Liver (tissue), 9 donors: Measurements from ENCODE around the gene DIABLO. TPM values are rescaled to one million over a fixed set of nuclear protein-coding genes. Genes with fewer than 3 reads are reported as not detected.
"Not testable (repeated sequence)": the region's sequence is repeated elsewhere in the genome, so short reads cannot be mapped to it uniquely, and the experiment has no call there.

Experiments
- DNase-seq: peaks from one replicate; pipeline ENCODE4 v3.0.0-alpha.2; 2017; ENCODE audit warnings: low spot score
- H3K27ac ChIP-seq, 2 donors: one replicate each; pipeline ENCODE4 v1.7.0; 2013; ENCODE audit warnings: inconsistent platforms in 2 of 2, low read length in 2 of 2, control low read depth in 1 of 2, low read depth in 1 of 2, mild to moderate bottlenecking in 1 of 2
- H3K27me3 ChIP-seq, 4 donors: one replicate each; pipeline versions ENCODE4 v1.6.1 to v1.7.0; 2013; ENCODE audit warnings: low read length in 3 of 4, inconsistent platforms in 1 of 4, mild to moderate bottlenecking in 1 of 4, moderate library complexity in 1 of 4; ENCODE audit not compliant: control insufficient read depth in 4 of 4, insufficient read depth in 4 of 4
- H3K36me3 ChIP-seq, 4 donors: one replicate each; pipeline versions ENCODE4 v1.6.1 to v1.7.0; 2013; ENCODE audit warnings: low read length in 3 of 4, mild to moderate bottlenecking in 3 of 4, low read depth in 1 of 4, moderate library complexity in 1 of 4; ENCODE audit not compliant: control insufficient read depth in 4 of 4, insufficient read depth in 3 of 4
- H3K4me1 ChIP-seq, 4 donors: one replicate each; pipeline versions ENCODE4 v1.6.1 to v1.7.0; 2013; ENCODE audit warnings: low read length in 3 of 4, mild to moderate bottlenecking in 3 of 4, moderate library complexity in 1 of 4; ENCODE audit not compliant: control insufficient read depth in 4 of 4, insufficient read depth in 4 of 4
- H3K4me3 ChIP-seq, 3 donors: one replicate each; pipeline versions ENCODE4 v1.6.1 to v1.7.0; 2013; ENCODE audit warnings: low read length in 3 of 3, control low read depth in 1 of 3, low read depth in 1 of 3, mild to moderate bottlenecking in 1 of 3
- H3K9ac ChIP-seq, 2 donors: one replicate each; pipeline ENCODE4 v1.7.0; 2013; ENCODE audit warnings: low read length in 2 of 2, mild to moderate bottlenecking in 2 of 2, moderate library complexity in 2 of 2, control low read depth in 1 of 2, low read depth in 1 of 2
- H3K9me3 ChIP-seq, 4 donors: one replicate each; pipeline versions ENCODE4 v1.6.1 to v1.7.0; 2013; ENCODE audit warnings: low read length in 3 of 4; ENCODE audit not compliant: control insufficient read depth in 4 of 4
- EGR1 ChIP-seq, 2 donors: IDR thresholded peaks; 2 replicates each; pipeline ENCODE4 v1.6.1; 2016 to 2018; ENCODE audit warnings: antibody characterized with exemption in 2 of 2, low read depth in 2 of 2
- GABPA ChIP-seq, 2 donors: IDR thresholded peaks in 1 of 2; conservative IDR thresholded peaks in 1 of 2; 2 replicates each; pipeline ENCODE4 v1.6.1; 2016; ENCODE audit warnings: antibody characterized with exemption in 2 of 2, mild to moderate bottlenecking in 1 of 2, moderate library complexity in 1 of 2
- HNF4G ChIP-seq: IDR thresholded peaks from 2 replicates; pipeline ENCODE4 v1.6.1; 2016; ENCODE audit warnings: antibody characterized with exemption
- JUND ChIP-seq, 2 donors: IDR thresholded peaks; 2 replicates each; pipeline ENCODE4 v1.6.1; 2016; ENCODE audit warnings: antibody characterized with exemption in 2 of 2
- NR2F2 ChIP-seq: IDR thresholded peaks from 2 replicates; pipeline ENCODE4 v1.6.1; 2016; ENCODE audit warnings: antibody characterized with exemption
- RXRA ChIP-seq, 2 donors: IDR thresholded peaks; 2 replicates each; pipeline ENCODE4 v1.6.1; 2017 to 2018; ENCODE audit warnings: antibody characterized with exemption in 2 of 2, mild to moderate bottlenecking in 1 of 2
- SP1 ChIP-seq: IDR thresholded peaks from 2 replicates; pipeline ENCODE4 v1.6.1; 2018; ENCODE audit warnings: antibody characterized with exemption, mild to moderate bottlenecking
- YY1 ChIP-seq: IDR thresholded peaks from 2 replicates; pipeline ENCODE4 v1.6.1; 2016; ENCODE audit warnings: antibody characterized with exemption, mild to moderate bottlenecking
- WGBS: extraction: QIAGEN DNeasy Blood & Tissue Kit; methylation state at CpG from one replicate; pipeline ENCODE4 v1.1.7; 2013; 5-methylcytosine and 5-hydroxymethylcytosine counted together
- polyA plus RNA-seq, 2 donors: library from polyadenylated mRNA; stranded (reverse) in 1 of 2; unstranded in 1 of 2; fragments of 200-250 nt in 1 of 2; fragments of >200 nt in 1 of 2; fragmentation: Nextera tagmentation in 1 of 2; extraction: Ambion mirVana in 1 of 2; gene quantifications; one replicate each; pipeline versions ENCODE4 v1.2.1 to v1.2.3, GENCODE V29; 2013 to 2015
- total RNA-seq, 2 donors: library from RNA; depleted of rRNA; stranded (reverse); fragments of >200 nt; gene quantifications; one replicate each; pipeline ENCODE4 v1.2.3, GENCODE V29; 2014
- TF ChIP-seq, protein P1 (sequence below): IDR thresholded peaks from 2 replicates; pipeline ENCODE4 v1.6.1; 2016; ENCODE audit warnings: antibody characterized with exemption
- TF ChIP-seq, protein P2 (sequence below): IDR thresholded peaks from 2 replicates; pipeline ENCODE4 v1.6.1; 2016; ENCODE audit warnings: antibody characterized with exemption, mild to moderate bottlenecking
- donor health status: healthy.
- donor health status: healthy.
- donor health status: healthy.
- donor health status: healthy.
- donor health status: healthy.

The DIABLO gene
- total and polyA plus RNA-seq, 4 donors, result 20.4 to 34.4 (median 28.5) TPM

GRCh38 chr12:122203301-122204166, 22.3 kb downstream of the DIABLO start, which contains the start of gene B3GNT4:
Gene B3GNT4 (plus strand): TSS chr12:122203709. CDS start chr12:122204619, 910 bp downstream.
- peaks cover 3 to 16% (median 8%) of the 10 kb centered on the region in 4 donors for H3K36me3 ChIP-seq
- DNase-seq, result no peak
- H3K27me3 ChIP-seq, result peaks cover 0 to 4% (median 2%) of the 10 kb centered on the region in 4 donors
- no peak within 1 kb of the TSS for H3K9ac ChIP-seq
- H3K27ac ChIP-seq, result no peak within 1 kb of the TSS
- no peaks in the 10 kb centered on the region for H3K9me3 ChIP-seq
- 2% methylated on average over 104 of the region's 104 CpGs for WGBS
- peak; percentile 34 to 61 for TF ChIP-seq EGR1 (IDR thresholded peaks at IDR 0.05; ENCODE audit: low read depth in 2 of 2)
- no peak for TF ChIP-seq JUND (IDR thresholded peaks at IDR 0.05)
- H3K4me1 ChIP-seq, result peaks cover 9 to 20% (median 12%) of the 10 kb centered on the region in 4 donors
- peak within 1 kb of the TSS in 2 of 3 donors; percentile 52 to 66 for H3K4me3 ChIP-seq

DNA sequence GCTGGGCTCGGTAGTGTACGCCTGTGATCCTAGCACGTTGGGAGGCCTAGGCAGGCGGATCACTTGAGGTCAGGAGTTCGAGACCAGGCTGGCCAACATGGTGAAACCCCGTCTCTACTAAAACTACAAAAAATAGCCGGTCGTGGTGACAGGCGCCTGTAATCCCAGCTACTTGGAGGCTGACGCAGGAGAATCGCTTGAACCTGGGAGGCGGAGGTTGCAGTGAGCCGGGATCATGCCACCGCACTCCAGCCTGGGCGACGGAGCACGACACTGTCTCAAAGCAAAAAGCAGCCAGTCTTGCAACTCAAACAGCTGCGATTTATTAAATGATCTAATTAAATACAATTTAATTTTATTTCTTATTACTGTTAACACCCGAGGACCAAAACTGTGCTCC, 23.0 kb downstream of the DIABLO start:
- 68% methylated on average over 19 of the region's 19 CpGs for WGBS
- H3K27me3 ChIP-seq, H3K27ac ChIP-seq, H3K9ac ChIP-seq, H3K36me3 ChIP-seq, H3K9me3 ChIP-seq, DNase-seq: not testable (repeated sequence)
- H3K4me1 ChIP-seq, result peaks cover 9 to 20% (median 12%) of the 10 kb centered on the region in 4 donors
- peak overlapping the region in 2 of 3 donors; percentile 52 to 66 for H3K4me3 ChIP-seq

- Histone ChIP-seq H3K9ac (no peak overlapping the region), H3K27ac (no peak overlapping the region), H3K4me1 (peaks cover 9 to 20% (median 12%) of the 10 kb centered on the region in 4 donors), H3K27me3 (peaks cover 0 to 4% (median 2%) of the 10 kb centered on the region in 4 donors), H3K4me3 (no peak overlapping the region), H3K9me3 (no peaks in the 10 kb centered on the region), H3K36me3 (peaks cover 0 to under 1% (median 0%) of the 10 kb centered on the region in 4 donors)
- TF ChIP-seq RXRA (IDR thresholded peaks at IDR 0.05) (no peak), GABPA (IDR thresholded peaks at IDR 0.05 in 1 of 2, conservative IDR thresholded peaks at IDR 0.05 in 1 of 2) (no peak), NR2F2 (no peak), YY1 (no peak), HNF4G (no peak), SP1 (no peak), JUND (IDR thresholded peaks at IDR 0.05) (no peak)
- TF ChIP-seq, protein P1, sequence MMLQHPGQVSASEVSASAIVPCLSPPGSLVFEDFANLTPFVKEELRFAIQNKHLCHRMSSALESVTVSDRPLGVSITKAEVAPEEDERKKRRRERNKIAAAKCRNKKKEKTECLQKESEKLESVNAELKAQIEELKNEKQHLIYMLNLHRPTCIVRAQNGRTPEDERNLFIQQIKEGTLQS, result no peak
- TF ChIP-seq, protein P2, sequence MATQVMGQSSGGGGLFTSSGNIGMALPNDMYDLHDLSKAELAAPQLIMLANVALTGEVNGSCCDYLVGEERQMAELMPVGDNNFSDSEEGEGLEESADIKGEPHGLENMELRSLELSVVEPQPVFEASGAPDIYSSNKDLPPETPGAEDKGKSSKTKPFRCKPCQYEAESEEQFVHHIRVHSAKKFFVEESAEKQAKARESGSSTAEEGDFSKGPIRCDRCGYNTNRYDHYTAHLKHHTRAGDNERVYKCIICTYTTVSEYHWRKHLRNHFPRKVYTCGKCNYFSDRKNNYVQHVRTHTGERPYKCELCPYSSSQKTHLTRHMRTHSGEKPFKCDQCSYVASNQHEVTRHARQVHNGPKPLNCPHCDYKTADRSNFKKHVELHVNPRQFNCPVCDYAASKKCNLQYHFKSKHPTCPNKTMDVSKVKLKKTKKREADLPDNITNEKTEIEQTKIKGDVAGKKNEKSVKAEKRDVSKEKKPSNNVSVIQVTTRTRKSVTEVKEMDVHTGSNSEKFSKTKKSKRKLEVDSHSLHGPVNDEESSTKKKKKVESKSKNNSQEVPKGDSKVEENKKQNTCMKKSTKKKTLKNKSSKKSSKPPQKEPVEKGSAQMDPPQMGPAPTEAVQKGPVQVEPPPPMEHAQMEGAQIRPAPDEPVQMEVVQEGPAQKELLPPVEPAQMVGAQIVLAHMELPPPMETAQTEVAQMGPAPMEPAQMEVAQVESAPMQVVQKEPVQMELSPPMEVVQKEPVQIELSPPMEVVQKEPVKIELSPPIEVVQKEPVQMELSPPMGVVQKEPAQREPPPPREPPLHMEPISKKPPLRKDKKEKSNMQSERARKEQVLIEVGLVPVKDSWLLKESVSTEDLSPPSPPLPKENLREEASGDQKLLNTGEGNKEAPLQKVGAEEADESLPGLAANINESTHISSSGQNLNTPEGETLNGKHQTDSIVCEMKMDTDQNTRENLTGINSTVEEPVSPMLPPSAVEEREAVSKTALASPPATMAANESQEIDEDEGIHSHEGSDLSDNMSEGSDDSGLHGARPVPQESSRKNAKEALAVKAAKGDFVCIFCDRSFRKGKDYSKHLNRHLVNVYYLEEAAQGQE, result no peak
- no peak for DNase-seq
- WGBS, result 97% methylated on average over 6 of the region's 6 CpGs
Measured at GRCh38 chr12:122202017-122202416, 23.8 kb downstream of the DIABLO start.
